ENCODE measurements around the gene SRF. TPM values are rescaled to one million over a fixed set of nuclear protein-coding genes. Genes with fewer than 3 reads are reported as not detected.

The SRF gene
- total RNA-seq, 4 donors from 2014 or later = 14.8 to 25.8 (median 25.5) TPM

DNA sequence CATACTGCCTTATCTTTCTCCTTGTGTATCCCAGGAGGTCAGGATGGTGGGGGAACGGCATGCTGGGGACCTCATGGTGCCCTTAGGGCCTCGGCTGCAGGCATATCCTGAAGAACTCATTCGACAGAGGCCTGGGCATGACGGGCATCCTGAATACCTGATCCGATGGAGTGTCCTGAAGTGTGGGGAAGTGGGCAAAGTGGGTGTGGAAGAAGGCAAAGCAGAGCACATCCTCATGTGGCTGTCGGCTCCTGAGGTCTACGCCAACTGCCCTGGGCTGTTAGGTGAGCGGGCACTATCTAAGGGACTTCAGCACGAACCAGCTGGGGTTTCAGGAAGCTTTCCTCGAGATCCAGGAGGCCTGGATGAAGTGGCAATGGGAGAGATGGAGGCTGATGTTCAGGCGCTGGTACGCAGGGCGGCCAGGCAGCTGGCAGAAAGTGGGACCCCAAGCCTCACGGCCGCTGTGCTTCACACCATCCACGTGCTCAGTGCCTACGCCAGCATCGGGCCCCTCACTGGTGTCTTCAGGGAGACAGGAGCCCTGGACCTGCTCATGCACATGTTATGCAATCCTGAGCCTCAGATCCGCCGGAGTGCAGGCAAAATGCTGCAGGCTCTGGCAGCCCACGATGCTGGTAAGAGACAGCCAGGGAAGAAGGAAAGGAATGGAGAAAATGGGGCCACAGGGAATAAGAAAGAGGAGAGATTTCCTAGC is 13.4 kb downstream of the SRF start:
- intact Hi-C loops (cut with DNase I; ENCODE audit: low total_unique reads) = no loop called here
- WGBS, 2 donors = 78 to 81% methylated on average over 19 to 21 of the region's 21 CpGs
- no peak overlapping the region for H3K4me3 ChIP-seq (ENCODE audit: low read depth, poor library complexity, severe bottlenecking)
- TF ChIP-seq, protein P1, sequence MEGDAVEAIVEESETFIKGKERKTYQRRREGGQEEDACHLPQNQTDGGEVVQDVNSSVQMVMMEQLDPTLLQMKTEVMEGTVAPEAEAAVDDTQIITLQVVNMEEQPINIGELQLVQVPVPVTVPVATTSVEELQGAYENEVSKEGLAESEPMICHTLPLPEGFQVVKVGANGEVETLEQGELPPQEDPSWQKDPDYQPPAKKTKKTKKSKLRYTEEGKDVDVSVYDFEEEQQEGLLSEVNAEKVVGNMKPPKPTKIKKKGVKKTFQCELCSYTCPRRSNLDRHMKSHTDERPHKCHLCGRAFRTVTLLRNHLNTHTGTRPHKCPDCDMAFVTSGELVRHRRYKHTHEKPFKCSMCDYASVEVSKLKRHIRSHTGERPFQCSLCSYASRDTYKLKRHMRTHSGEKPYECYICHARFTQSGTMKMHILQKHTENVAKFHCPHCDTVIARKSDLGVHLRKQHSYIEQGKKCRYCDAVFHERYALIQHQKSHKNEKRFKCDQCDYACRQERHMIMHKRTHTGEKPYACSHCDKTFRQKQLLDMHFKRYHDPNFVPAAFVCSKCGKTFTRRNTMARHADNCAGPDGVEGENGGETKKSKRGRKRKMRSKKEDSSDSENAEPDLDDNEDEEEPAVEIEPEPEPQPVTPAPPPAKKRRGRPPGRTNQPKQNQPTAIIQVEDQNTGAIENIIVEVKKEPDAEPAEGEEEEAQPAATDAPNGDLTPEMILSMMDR (IDR thresholded peaks at IDR 0.05) = no peak
- no peak for TF ChIP-seq POLR2A (IDR thresholded peaks at IDR 0.05)
- no peak for DNase-seq (ENCODE audit: low spot score in 2 of 2)

DNA sequence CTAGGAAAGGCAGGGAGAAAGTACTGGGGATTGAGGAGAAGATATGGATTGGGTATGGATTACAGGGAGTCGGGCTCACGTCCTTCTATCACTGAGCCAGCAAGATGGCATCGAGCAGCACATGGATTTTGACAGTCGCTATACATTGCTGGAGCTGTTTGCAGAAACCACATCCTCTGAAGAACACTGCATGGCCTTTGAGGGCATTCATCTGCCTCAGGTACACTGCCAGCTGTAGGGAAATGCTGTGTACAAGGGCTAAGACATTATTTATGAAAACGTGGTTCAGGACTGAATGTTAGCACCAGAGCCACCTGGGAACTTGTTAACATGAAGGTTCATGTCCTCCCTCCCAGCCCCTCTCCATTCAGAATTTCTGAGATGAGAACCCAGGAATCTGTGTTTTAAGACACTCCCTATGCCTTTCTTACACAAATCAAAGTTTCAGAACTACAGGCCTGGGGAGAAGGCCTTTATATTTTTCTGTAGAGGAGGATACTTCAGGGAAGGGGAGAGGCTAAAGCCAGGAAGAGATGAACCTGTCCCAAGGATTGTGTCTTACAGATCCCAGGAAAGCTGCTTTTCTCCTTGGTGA is 14.4 kb downstream of the SRF start:
- DNase-seq (ENCODE audit: low spot score in 2 of 2) = no peak
- no peak overlapping the region for H3K4me3 ChIP-seq (ENCODE audit: low read depth, poor library complexity, severe bottlenecking)
- intact Hi-C loops (cut with DNase I; ENCODE audit: low total_unique reads) = no loop called here
- TF ChIP-seq, protein P1 (IDR thresholded peaks at IDR 0.05) = no peak
- TF ChIP-seq POLR2A (IDR thresholded peaks at IDR 0.05) = no peak
- WGBS, 2 donors = 60 to 78% methylated on average over 5 of the region's 5 CpGs

DNA sequence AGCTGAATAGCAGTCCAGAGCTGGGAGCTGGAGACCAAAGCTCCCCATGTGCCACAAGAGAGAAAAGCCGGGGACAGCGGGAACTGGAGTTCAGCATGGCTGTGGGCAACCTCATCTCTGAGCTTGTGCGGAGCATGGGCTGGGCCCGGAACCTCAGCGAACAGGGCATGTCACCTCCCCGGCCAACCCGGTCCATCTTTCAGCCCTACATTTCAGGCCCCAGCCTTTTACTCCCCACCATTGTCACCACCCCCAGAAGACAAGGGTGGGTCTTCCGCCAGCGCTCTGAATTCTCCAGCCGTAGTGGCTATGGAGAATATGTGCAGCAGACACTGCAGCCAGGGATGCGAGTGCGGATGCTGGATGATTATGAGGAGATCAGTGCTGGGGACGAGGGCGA is 14.9 kb downstream of the SRF start:
- H3K4me3 ChIP-seq (ENCODE audit: low read depth, poor library complexity, severe bottlenecking) = no peak overlapping the region
- intact Hi-C loops (cut with DNase I; ENCODE audit: low total_unique reads) = no loop called here
- 93 to 96% methylated on average over 14 of the region's 14 CpGs for WGBS, 2 donors
- no peak for DNase-seq (ENCODE audit: low spot score in 2 of 2)
- no peak for TF ChIP-seq POLR2A (IDR thresholded peaks at IDR 0.05)
- TF ChIP-seq, protein P1 (IDR thresholded peaks at IDR 0.05) = no peak

DNA sequence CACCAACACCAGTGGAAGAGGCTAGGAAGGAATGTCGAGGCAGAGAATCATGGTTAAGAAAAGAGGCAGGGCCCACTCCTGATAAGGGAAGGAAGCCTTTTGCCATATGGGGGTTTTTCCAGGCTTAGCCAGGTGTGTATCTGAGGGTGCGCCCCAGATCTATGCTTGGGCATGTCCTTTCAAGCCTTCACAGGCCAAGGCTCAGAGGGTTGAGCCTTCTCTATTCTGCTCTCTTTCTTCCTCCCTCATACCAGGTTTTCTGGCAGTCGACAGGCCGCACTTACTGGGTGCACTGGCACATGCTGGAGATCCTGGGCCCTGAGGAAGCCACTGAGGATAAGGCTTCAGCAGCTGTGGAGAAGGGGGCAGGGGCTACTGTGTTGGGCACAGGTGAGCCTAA is 15.6 kb downstream of the SRF start:
- 60 to 62% methylated on average over 4 of the region's 4 CpGs for WGBS, 2 donors
- intact Hi-C loops (cut with DNase I; ENCODE audit: low total_unique reads) = no loop called here
- DNase-seq (ENCODE audit: low spot score in 2 of 2) = no peak

DNA sequence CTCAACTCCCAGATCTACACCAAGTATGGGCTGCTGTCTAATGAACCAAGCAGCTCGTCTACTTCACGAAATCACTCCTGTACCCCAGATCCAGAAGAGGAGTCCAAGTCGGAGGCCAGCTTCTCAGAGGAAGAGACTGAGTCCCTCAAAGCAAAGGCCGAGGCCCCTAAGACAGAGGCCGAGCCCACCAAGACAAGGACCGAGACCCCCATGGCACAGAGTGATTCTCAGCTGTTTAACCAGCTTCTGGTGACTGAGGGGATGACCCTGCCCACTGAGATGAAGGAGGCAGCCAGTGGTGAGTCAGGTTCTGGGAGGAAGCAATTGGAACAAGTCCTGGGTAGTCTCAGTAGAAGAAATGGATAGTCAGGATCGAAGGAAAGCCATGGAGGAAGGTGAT is 16.8 kb downstream of the SRF start:
- intact Hi-C loops (cut with DNase I; ENCODE audit: low total_unique reads) = no loop called here
- no peak overlapping the region for H3K4me3 ChIP-seq (ENCODE audit: low read depth, poor library complexity, severe bottlenecking)
- no peak for TF ChIP-seq POLR2A (IDR thresholded peaks at IDR 0.05)
- TF ChIP-seq, protein P1 (IDR thresholded peaks at IDR 0.05) = no peak
- 90 to 91% methylated on average over 7 of the region's 7 CpGs for WGBS, 2 donors
- DNase-seq (ENCODE audit: low spot score in 2 of 2) = no peak

More for the DNA sequence above, 15.6 kb downstream of the SRF start:
- no peak overlapping the region for H3K4me3 ChIP-seq (ENCODE audit: low read depth, poor library complexity, severe bottlenecking)
- no peak for TF ChIP-seq POLR2A (IDR thresholded peaks at IDR 0.05)
- TF ChIP-seq, protein P1 (IDR thresholded peaks at IDR 0.05) = no peak
